ENCODE data around the gene SMAD7. TPM values are rescaled to one million over a fixed set of nuclear protein-coding genes. Genes with fewer than 3 reads are reported as not detected.
A peak's percentile ranks its signal among the peaks of the same experiment; 100 is the strongest.

Gene SMAD7
- total and polyA plus RNA-seq, 10 of the 15 experiments (the other 5 are each of a cell fraction or from before 2014, with no cell fraction given), result 1.3 to 22.5 (median 8.0) TPM

GRCh38 chr18:48947092-48947491 is 3.7 kb downstream of the SMAD7 start:
- H3K36me3 ChIP-seq (ENCODE audit: control insufficient read depth in 2 of 2, insufficient read depth in 2 of 2, low read length in 1 of 2), result peaks cover 0 to 9% of the 10 kb centered on the region in 2 experiments
- peaks cover 16% of the 10 kb centered on the region for H3K4me1 ChIP-seq (ENCODE audit: control insufficient read depth, insufficient read depth, low read length)
- ATAC-seq, result no peak

More at GRCh38 chr18:48947092-48947491, 3.7 kb downstream of the SMAD7 start:
- DNase-seq (ENCODE audit: low read depth, low spot score) (no peak), FAIRE-seq (no peak)
- ChIA-PET POLR2A (interaction anchor here (0.7 to 7.5 kb wide), 9 partner anchors 8 to 146 kb away, joined by 3 to 71 read pairs (median 3); no protein-coding TSS in a partner anchor), SMC1A (ENCODE audit: uncharacterized antibody, unreplicated experiment) (interaction anchor here (0.9 to 5.8 kb wide), 13 partner anchors 10 to 215 kb away, joined by 3 to 55 read pairs (median 9); no protein-coding TSS in a partner anchor), RAD21 (ENCODE audit: unreplicated experiment) (interaction anchor here (0.6 to 4.9 kb wide), 12 partner anchors 9 to 232 kb away, joined by 3 to 41 read pairs (median 5); no protein-coding TSS in a partner anchor), CTCF (interaction anchor here (0.7 to 2.6 kb wide), 9 partner anchors 10 to 1654 kb away, joined by 3 to 14 read pairs (median 3); no protein-coding TSS in a partner anchor)
- H3K27ac ChIP-seq (ENCODE audit: control insufficient read depth, insufficient read depth), result peak overlapping the region; percentile 71
- no peaks in the 10 kb centered on the region for H3K27me3 ChIP-seq (replicated peaks in 1 of 2; ENCODE audit: control insufficient read depth in 2 of 2, insufficient read depth in 2 of 2, low read length in 1 of 2)
- peak overlapping the region; percentile 92 for H3K4me3 ChIP-seq
- H2AFZ ChIP-seq (ENCODE audit: control insufficient read depth, low read depth, low read length), result no peak overlapping the region
- peaks cover 4% of the 10 kb centered on the region; the same call in 1 of the 2 replicates for H4K20me1 ChIP-seq (ENCODE audit: control insufficient read depth, insufficient read depth)
- H3K9me3 ChIP-seq (replicated peaks; ENCODE audit: control insufficient read depth, insufficient read depth, low read length), result no peaks in the 10 kb centered on the region
- 16% methylated on average over 10 of the region's 10 CpGs for WGBS (ENCODE audit: insufficient coverage, insufficient replicate concordance, low lambda C conversion rate, missing lambda C conversion rate)
- peak overlapping the region; percentile 93 for H3K4me2 ChIP-seq (ENCODE audit: control insufficient read depth, insufficient read depth)
- BruUV-seq (replicated peaks), result no TSS peak
- TF ChIP-seq USF2 (IDR thresholded peaks at IDR 0.05; ENCODE audit: borderline replicate concordance, low read depth, low read length), result no peak
- in situ Hi-C loops (cut with MboI) (loop anchor here (10.0 to 25.0 kb wide), 2 partner anchors 228 to 1340 kb away; partner anchors contain the start of genes CXXC1 and MBD1), intact Hi-C loops (cut with micrococcal nuclease; ENCODE audit: unreplicated experiment) (loop anchor here (5.0 kb wide), 1 partner anchor 215 kb away; no protein-coding TSS in a partner anchor)
- H3K9ac ChIP-seq (ENCODE audit: control insufficient read depth, insufficient read depth, low read length), result peak overlapping the region; percentile 81
- peaks cover 95% of the 10 kb centered on the region for H3K79me2 ChIP-seq (ENCODE audit: control insufficient read depth, insufficient read depth, low read length)
